ENCODE data around the gene FRMD5. TPM values are rescaled to one million over a fixed set of nuclear protein-coding genes. Genes with fewer than 3 reads are reported as not detected.

Gene FRMD5
- total and polyA plus RNA-seq, 2 donors (not counting 1 experiment from before 2014, with no cell fraction given), result not detected

GRCh38 chr15:44193651-44194322, 1.3 kb downstream of the FRMD5 start:
- no peaks in the 10 kb centered on the region for H3K79me2 ChIP-seq (ENCODE audit: control insufficient read depth, insufficient read depth, low read length)
- Mint-ChIP-seq H3K27me3 (peaks cover 58% of the 10 kb centered on the region), H3K27ac (no peak overlapping the region), H3K4me3 (peak overlapping the region; percentile 90), H3K9me3 (ENCODE audit: insufficient read depth) (no peaks in the 10 kb centered on the region), H3K4me1 (peaks cover 21% of the 10 kb centered on the region)
- peaks cover 0 to 13% (median 1%) of the 10 kb centered on the region in 3 donors for H3K9me3 ChIP-seq (ENCODE audit: control extremely low read depth in 1 of 3, control insufficient read depth in 2 of 3, insufficient read depth in 1 of 3, low read length in 2 of 3)
- H3K9ac ChIP-seq (ENCODE audit: low read length), result peak overlapping the region; percentile 78
- ChIA-PET CTCF (no interaction called here), POLR2A (no interaction called here)
- H3K27ac ChIP-seq (ENCODE audit: low read length in 2 of 2), result no peak overlapping the region
- H2AFZ ChIP-seq (ENCODE audit: insufficient read depth, low read depth, low read length, poor library complexity, severe bottlenecking), result peak overlapping the region; percentile 85
- 11% methylated on average over 14 of the region's 20 CpGs for WGBS (ENCODE audit: insufficient coverage)
- DNase-seq (peak; percentile 26), ATAC-seq (ENCODE audit: low read depth) (no peak)
- TF ChIP-seq, protein P1, sequence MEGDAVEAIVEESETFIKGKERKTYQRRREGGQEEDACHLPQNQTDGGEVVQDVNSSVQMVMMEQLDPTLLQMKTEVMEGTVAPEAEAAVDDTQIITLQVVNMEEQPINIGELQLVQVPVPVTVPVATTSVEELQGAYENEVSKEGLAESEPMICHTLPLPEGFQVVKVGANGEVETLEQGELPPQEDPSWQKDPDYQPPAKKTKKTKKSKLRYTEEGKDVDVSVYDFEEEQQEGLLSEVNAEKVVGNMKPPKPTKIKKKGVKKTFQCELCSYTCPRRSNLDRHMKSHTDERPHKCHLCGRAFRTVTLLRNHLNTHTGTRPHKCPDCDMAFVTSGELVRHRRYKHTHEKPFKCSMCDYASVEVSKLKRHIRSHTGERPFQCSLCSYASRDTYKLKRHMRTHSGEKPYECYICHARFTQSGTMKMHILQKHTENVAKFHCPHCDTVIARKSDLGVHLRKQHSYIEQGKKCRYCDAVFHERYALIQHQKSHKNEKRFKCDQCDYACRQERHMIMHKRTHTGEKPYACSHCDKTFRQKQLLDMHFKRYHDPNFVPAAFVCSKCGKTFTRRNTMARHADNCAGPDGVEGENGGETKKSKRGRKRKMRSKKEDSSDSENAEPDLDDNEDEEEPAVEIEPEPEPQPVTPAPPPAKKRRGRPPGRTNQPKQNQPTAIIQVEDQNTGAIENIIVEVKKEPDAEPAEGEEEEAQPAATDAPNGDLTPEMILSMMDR (IDR thresholded peaks at IDR 0.05), result no peak
- TF ChIP-seq EZH2 (IDR thresholded peaks at IDR 0.05; ENCODE audit: borderline replicate concordance, insufficient read depth, low read depth, low read length, poor library complexity, severe bottlenecking), result no peak
- peaks cover 18 to 23% of the 10 kb centered on the region in 2 donors for H3K4me1 ChIP-seq (ENCODE audit: control insufficient read depth in 2 of 2, insufficient read depth in 2 of 2, low read length in 2 of 2)
- peak overlapping the region in 1 of 5 experiments; percentile 45 for H3K4me3 ChIP-seq (ENCODE audit: control extremely low read depth in 1 of 5, extremely low read depth in 1 of 5, insufficient read depth in 1 of 5, low read depth in 2 of 5, low read length in 4 of 5)
- H3K4me2 ChIP-seq (replicated peaks; ENCODE audit: low read depth, low read length, poor library complexity, severe bottlenecking), result peak overlapping the region; percentile 98
- H3K36me3 ChIP-seq (replicated peaks in 1 of 2; ENCODE audit: control extremely low read depth in 1 of 2, control insufficient read depth in 1 of 2, extremely low read depth in 1 of 2, insufficient read depth in 2 of 2, low read length in 1 of 2), result no peaks in the 10 kb centered on the region
- peaks cover 0 to 51% (median 42%) of the 10 kb centered on the region in 4 experiments for H3K27me3 ChIP-seq (replicated peaks in 1 of 4; ENCODE audit: control extremely low read depth in 1 of 4, control insufficient read depth in 3 of 4, insufficient read depth in 4 of 4, low read length in 3 of 4)
- intact Hi-C loops (cut with micrococcal nuclease), result no loop called here
- H4K20me1 ChIP-seq (ENCODE audit: control insufficient read depth, insufficient read depth, low read length, poor library complexity, severe bottlenecking), result no peaks in the 10 kb centered on the region

- no peak for DNase-seq
- intact Hi-C loops (cut with micrococcal nuclease), result no loop called here
- H3K4me3 ChIP-seq (ENCODE audit: control extremely low read depth in 1 of 5, extremely low read depth in 1 of 5, insufficient read depth in 1 of 5, low read depth in 2 of 5, low read length in 4 of 5), result no peak overlapping the region
- H3K27me3 Mint-ChIP-seq, result peaks cover 35% of the 10 kb centered on the region
- H3K4me1 Mint-ChIP-seq, result peaks cover 5% of the 10 kb centered on the region
- H3K9ac ChIP-seq (ENCODE audit: low read length), result no peak overlapping the region
- H3K27ac Mint-ChIP-seq, result no peak overlapping the region
- H3K27ac ChIP-seq (ENCODE audit: low read length in 2 of 2), result no peak overlapping the region
- ChIA-PET POLR2A (no interaction called here), CTCF (no interaction called here)
- H3K4me2 ChIP-seq (replicated peaks; ENCODE audit: low read depth, low read length, poor library complexity, severe bottlenecking), result no peak overlapping the region
- no peak overlapping the region for H3K4me3 Mint-ChIP-seq
- no peak for ATAC-seq (ENCODE audit: low read depth)
- no peak overlapping the region for H2AFZ ChIP-seq (ENCODE audit: insufficient read depth, low read depth, low read length, poor library complexity, severe bottlenecking)
- H3K9me3 Mint-ChIP-seq (ENCODE audit: insufficient read depth), result no peaks in the 10 kb centered on the region
- no peaks in the 10 kb centered on the region for H3K36me3 ChIP-seq (replicated peaks in 1 of 2; ENCODE audit: control extremely low read depth in 1 of 2, control insufficient read depth in 1 of 2, extremely low read depth in 1 of 2, insufficient read depth in 2 of 2, low read length in 1 of 2)
- peaks cover under 1 to 4% of the 10 kb centered on the region in 2 donors for H3K4me1 ChIP-seq (ENCODE audit: control insufficient read depth in 2 of 2, insufficient read depth in 2 of 2, low read length in 2 of 2)
- H4K20me1 ChIP-seq (ENCODE audit: control insufficient read depth, insufficient read depth, low read length, poor library complexity, severe bottlenecking), result no peaks in the 10 kb centered on the region
- 90% methylated on average over 3 of the region's 4 CpGs for WGBS (ENCODE audit: insufficient coverage)
- H3K9me3 ChIP-seq (ENCODE audit: control extremely low read depth in 1 of 3, control insufficient read depth in 2 of 3, insufficient read depth in 1 of 3, low read length in 2 of 3), result peaks cover 0 to 1% (median 0%) of the 10 kb centered on the region in 3 donors
- H3K27me3 ChIP-seq (replicated peaks in 1 of 4; ENCODE audit: control extremely low read depth in 1 of 4, control insufficient read depth in 3 of 4, insufficient read depth in 4 of 4, low read length in 3 of 4), result peaks cover 0 to 28% (median 15%) of the 10 kb centered on the region in 4 experiments
- no peaks in the 10 kb centered on the region for H3K79me2 ChIP-seq (ENCODE audit: control insufficient read depth, insufficient read depth, low read length)
- TF ChIP-seq EZH2 (IDR thresholded peaks at IDR 0.05; ENCODE audit: borderline replicate concordance, insufficient read depth, low read depth, low read length, poor library complexity, severe bottlenecking), result no peak
- TF ChIP-seq, protein P1 (IDR thresholded peaks at IDR 0.05), result no peak
Observed at GRCh38 chr15:44188795-44189194, 6.3 kb downstream of the FRMD5 start.
